COR-L47 (cell line): Measurements from ENCODE around the gene NSG2.

Source experiments
- DNase-seq: peaks from one replicate; lab custom pipeline; 2025; lab: John Stamatoyannopoulos, UW

NSG2 gene

DNA sequence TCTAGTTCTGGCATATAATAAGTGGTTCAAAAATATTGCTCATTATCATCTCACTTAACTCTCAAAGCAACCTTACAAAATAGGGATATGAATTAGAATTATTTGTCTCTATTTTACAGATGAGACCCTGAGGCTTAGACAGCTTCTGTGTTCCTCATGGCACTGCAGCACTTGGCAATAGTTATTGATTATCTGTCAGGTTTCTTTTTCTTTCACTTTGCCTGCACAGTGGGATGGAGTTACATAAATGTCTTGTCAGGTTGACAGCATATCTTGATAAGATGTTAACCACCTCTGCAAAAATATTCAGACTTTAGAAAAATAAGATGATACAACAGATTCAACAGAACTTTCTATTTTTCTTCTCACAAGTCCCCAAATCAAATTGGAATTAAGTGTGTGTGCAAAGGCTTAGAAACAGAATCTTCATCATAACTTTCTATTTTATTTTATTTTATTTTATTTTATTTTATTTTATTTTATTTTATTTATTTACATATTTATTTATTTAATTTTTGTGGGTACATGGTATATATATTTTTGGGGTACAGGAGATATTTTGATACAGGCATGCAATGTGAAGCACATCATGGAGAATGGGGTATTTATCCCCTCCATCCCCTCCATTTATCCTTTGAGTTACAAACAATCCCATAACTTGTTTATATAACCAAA is 17.7 kb downstream of the NSG2 start:
- no peak for DNase-seq

DNA sequence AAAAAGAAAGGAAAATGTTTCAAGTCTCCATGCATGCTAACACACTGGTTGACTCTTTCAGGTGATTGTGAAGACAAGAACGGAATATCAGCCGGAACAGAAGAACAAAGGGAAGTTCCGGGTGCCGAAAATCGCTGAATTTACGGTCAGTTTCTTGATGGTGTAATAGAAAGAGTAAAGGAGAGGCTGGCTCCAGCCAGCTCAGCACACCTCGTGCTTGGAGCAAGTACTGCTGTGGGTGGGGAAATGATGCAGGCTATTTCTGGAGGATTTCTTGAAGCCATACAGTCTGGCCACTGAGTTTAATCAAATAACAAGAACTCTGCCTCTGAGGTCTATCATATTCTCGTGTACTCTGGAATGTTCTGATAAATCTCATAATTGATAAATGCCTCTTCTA is 18.7 kb downstream of the NSG2 start:
- DNase-seq = no peak

DNA sequence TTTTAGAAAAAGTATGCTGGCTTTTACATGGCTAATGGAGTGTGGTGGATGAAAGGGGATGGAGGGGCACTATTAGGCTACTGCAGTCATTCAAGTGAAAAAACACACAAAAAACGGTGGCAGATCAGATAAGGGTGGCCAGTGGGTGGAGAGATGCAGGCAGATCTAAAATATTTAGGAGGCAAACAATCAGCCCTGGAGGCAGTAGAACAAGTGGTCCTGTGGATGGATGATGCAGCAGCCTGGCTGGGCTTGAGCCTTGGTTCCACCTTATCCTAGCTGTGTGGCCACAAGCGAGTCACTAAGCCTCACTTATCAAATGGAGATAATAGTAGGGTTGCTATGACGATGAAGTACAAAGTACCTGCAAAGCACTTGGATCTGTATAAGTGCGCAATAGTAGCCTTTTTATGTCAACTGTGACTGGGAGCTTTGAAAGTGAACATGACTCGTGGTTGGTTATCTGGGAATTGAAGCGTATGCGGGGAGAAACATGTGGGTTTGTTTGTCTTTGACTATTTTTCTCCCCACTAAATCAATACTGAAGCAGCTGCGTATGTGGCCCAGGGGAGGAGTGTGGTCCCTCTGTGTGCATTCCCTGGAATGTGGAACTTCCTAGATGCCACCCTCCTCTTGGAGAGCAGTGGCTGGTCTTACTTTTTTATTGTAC is 20.2 kb downstream of the NSG2 start:
- DNase-seq = no peak

DNA sequence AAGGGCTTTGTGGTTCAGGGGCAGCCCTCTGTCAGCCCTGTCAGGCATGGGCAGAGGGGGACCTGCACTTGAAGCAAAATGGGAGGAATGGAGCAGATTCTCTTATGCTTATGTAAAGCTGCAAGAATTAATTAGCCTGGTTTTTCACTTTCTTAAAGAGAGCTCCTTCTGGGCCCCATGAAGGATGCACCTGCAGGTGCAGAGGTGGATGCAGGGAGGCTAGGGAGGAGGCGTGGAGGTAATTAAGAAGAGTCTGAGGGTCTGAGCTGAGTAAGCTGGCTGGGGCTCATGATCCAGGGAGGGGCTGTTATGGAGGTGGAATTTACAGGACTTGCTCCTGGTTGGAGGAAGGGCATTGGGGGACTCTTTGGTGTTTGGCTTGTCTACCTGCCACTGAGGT is 22.0 kb downstream of the NSG2 start:
- no peak for DNase-seq

DNA sequence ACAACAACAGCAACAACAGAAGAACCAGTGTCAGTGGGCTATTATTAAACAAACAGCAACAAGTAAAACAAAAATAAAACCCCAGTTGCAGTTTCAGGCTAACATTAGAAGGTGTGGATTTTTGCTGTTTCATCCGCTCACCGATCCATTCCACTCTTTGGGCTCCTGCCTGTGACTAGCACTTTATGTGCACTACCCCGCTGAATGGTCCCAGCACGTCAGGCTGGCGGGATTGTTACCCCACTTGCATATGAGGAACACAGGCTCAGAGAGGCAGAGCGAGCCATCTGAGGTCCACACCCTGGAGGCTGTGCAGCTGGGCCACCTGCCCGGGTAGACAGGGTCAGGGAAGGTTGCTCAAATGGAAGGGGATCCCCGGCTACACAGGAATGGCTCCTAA is 26.0 kb downstream of the NSG2 start:
- DNase-seq = no peak

DNA sequence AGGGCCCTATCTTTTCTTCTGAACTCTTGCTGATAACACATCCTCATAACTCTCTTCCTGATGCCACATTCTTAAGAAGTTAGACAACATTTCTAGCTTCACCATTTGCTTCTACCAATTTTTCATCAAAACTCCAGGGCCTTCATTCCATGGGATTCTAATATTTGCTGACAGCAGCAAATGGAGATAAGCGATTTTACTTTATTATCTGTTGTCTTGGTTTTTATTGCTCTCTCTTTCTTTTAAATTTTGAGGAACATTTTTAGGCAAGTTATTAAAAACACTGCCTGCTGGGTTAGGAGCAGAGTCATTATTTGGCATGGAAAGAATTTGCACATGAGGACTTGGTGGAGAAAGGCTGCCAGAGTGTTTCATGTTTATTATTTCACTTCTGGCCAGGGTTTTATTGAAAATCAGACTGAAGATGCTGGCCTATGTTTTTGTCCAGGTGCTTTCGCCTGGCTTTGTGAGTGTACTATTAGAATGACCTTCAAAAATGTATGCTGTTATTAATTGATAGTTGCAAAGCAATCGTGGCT is 27.7 kb downstream of the NSG2 start:
- no peak for DNase-seq

DNA sequence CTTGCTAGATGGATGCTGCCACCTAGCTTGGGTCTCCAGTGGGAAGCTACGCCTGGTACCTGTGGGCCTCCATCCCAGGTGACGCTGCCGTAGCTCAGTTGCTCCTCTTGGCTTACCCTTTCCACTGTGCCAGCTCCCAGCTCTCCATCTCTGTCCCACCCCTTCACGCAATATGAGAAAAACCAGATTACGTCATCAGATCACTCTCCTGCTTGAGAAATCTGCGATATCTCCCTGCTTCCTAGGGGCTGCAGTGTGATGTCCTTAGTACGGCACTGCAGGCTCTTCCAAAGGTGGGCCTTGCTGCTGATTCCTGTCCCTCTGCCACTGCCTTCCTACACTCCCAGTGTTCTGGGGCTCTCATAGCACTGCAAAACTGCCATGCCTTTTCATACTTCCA is 28.9 kb downstream of the NSG2 start:
- no peak for DNase-seq

DNA sequence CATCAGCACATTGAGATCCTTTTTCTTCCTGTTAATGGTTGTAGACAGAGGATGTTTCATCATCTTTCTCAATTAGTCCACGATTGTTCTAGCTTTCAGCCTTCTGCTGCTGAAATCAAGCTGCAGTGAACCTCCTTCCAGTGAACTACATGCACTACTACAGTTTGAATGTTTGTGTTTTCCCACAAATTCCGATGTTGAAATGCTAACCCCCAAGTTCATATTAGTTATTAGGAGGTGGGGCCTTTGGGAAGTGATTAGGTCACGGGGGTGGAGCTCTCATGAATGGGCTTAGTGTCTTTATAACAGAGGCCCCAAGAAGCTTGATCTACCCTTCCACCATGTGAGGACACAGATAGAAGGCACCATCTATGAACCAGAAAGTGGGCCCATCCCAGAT is 32.9 kb downstream of the NSG2 start:
- DNase-seq = no peak

DNA sequence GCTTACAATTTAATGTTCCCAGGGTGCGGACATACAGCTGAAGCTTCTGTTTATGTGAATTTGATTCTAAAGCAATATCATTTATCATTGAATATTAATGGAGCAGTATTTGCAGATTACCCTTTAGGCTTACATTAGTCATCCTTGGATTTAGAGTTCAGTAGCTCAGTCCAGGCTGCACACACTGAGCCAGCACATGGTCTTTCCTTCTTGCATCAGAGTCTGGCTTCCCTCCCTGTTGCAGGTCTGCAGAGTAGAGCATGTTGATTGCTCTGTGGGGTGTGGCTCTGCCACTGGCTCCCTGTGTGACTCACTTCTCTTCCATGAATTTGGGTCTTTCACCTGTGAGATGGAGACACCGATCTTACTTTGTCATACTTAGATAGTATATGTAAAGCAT is 36.8 kb downstream of the NSG2 start:
- DNase-seq = peak; percentile 4

DNA sequence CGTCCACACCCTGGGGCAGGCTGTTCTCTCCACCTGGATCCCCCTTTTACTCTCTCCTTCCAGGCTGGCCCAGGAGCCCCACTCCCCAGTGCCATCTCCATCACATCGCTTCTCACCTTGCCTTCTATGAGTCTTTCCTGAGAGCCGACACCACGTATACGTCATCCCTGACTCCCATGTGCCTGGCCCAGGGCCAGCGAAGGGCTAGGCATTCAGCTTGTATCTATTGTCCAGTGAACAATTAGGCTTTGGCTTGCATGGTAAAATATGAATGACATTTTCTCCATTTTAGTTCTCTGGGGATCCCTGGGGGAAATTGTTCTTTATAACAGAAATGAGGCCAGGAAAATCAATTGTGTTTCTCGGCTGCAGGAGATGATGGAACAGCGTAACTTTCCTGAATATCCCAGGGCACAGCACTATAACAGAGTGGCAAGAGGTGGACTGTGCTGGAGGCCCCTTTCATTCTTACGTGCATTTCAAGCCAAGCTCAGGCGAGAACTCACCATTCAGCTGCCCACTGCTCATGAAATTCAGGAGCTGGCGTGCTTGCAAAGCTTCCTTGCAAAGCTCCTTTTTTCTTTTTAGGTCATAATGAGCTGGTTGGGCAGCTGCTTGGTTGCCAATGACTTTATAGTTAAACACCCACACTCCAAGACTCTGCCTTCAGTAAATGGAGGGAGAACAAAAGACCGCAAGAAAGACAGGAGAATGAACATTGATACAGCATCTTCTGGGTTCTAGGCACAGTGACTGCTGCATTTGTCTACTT is 37.7 kb downstream of the NSG2 start:
- peak; percentile 91 for DNase-seq

DNA sequence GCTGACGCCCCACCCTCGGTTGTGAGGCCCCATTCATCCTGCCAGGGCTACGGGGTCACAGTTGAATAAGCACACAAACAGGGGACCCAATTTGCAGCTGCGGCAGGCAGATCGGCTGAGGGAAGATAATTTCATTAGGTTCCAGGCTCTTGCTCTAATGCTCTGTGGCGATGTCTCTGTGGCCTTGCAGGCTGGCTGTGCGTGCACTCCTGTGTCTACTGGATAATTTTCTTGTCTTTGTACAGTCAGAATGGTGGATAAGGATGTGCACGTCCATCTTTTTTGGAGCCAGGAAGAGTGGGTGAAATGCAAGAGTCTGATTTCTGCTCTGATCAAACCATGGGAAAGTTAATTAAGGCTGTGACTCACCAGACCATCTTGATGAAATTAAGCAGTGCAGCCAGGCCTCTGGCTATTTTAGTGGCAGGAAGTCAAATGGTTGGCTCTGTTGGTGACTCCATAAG is 39.2 kb downstream of the NSG2 start:
- no peak for DNase-seq

DNA sequence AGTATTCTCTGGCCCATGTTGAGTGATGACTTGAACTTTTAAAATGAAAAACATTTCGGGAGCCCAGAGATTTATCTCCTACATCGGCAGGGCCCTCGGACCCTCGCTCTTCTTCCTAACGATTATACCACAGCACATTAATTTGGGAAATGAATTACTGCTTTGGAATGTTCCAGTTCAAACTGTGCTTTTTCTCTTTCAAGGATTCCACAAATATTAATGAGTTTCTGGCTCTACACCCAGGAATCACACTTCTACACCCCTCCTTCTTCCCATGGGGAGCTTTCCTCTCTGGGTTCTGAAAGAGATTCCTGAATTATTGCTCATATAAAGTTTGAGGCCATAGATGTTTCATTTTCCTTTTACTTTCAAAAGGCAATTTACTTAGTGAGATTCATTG is 41.2 kb downstream of the NSG2 start:
- DNase-seq = no peak

DNA sequence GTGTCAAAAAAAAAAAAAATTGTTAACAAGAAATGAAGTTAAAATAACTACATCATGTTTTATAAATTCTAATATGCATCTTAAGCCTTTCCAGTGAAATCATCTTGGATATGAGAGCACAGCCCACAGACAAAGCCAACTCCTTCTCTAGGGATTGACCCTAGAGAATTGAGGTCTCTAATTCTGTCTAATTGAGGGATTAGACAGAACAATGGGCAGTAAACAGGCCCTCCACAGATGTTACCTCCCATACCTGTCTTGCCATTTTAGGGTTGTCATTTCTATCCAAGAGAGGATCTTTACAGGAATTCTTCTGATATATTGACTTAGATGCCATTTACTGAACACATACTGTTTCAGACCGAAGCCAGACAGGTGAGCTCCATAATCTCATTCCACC is 42.3 kb downstream of the NSG2 start:
- no peak for DNase-seq

DNA sequence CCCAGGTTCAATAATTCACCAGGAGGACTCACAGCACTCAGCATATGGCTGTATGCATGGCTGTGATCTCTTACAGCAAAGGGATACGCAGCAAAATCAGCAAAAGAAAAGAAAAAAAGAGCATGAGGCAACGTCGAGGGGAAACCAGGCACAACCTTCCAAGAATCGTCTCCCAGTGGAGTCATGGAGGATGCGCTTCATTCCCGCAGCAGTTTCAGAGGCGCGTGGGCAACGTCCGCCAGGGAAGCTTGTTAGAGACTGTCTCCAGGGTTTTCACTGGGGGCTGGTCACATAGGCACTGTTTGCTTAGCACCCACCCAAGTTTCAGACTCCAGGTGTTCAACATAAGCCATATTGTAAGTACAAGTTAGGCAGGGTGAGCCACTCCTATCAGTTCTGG is 44.6 kb downstream of the NSG2 start:
- DNase-seq = no peak

DNA sequence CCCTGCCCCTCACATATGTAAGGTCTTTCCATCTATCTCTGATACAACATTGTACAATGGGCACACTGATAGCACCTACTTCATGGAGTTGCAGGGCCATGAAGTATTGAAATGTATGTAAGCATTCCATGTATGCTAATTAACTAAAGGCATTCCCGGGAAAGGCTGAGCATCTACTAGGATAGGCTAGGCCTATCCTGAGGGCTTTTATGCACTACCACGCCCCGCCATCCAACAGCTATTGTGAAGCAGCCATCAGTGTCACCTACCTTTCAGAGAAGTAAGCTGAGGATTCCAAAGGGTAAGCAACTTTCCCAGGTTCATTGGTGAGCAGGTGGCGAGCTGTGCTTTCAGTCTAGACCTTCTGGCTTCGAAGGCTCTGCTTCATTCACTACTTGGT is 47.6 kb downstream of the NSG2 start:
- no peak for DNase-seq

DNA sequence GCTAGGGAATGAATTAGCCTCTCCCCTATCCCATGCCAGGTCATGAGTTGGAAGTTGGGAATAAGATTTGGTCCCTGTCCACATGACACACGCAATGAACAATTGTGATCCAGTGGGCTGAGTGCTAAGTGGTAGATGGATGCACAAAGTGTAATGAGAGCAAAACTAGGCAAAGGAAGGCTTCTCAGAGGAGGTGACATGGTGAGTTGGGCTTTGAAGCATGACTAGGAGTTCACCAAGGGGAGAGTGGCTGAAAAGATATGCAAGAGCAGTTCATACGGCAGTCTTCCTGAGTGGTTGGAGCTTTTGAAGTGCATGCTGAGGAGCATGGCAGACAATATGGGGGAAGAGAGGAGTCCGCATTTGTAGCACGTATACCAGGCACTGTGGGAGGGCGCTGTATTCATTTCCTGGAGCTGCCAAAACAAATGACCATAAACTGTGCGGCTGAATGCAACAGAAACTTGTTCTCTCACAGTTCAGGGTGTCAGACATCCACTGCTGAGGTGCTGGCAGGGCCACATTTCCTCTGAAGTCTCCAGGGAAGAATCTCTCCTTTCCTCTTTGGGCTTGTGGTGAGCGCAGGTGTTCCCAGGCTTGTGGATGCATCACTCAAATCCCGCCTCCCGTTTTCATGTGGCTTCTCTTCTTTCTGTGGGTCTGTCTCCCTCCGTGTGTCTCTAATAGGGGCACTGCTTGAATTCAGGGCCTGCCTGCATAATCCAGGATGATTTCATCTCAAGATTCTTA is 49.5 kb downstream of the NSG2 start:
- DNase-seq = no peak

DNA sequence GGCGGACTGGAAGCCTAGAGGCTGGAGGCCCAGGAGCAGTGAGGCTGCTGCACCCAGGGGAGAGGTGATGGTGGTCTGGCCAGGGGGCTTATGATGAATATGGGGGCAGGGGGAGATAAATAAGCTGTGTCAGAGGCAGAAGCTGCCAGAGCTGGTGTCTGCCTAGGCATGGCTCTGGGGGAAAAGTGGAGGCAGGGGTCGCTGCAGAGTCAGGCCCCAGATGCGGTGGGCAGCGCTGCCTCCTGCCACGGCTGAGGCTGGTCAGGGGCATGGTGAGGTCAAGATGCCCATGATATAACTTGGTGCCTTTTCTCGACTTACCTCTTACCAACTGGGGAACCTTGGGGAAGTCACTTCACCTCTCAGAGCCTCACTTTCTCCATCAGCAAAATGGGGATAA is 51.1 kb downstream of the NSG2 start:
- DNase-seq = no peak

DNA sequence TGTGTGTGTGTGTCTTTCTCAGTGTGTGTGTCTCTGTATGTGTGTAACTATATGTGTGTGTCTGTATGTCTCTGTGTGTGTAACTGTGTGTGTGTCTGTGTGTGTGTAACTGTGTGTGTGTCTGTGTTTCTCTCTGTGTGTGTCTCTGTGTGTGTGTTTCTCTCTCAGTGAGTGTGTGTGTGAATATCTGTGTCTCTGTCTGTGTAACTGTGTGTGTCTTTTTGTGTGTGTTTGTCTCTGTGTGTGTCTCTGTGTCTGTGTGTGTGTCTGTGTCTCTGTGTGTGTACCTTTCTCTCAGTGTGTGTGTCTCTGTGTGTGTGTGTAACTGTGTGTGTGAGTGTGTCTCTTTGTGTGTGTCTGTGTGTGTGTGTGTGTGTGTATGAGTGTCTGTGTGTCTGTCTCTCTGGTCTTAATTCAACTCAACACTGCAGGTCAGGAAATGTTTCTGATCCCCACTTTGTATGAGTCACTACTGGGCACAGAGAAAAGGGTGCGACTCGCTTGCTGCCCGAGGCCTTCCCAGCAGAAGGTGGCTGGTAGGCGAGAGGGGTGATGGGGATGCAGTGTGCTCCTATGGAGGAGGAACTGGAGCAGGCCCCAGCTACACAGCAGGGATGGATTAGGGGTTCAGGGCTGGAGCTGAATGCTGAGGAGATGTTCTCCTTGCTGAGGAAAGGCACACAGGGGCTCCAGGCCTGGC is 52.1 kb downstream of the NSG2 start:
- no peak for DNase-seq

DNA sequence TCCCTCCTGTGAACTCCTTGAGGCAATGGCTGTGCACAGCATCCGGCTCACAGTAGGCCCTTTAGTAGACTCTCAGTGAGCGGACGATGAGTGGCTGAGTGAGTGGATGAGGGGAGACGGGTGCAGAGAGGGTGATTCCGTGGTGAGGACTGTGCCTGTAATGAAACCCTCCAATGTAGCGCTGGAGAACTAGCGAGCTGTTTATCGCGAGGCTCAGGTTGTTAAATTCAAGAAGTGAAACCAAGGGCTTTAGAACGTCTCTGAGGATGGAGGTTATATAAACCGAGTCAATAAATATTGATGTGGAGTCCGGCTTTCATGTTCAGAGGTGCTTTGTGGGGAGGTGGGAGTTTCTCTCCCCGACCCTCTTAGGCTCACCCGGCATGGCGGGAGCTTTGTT is 53.2 kb downstream of the NSG2 start:
- DNase-seq = no peak

DNA sequence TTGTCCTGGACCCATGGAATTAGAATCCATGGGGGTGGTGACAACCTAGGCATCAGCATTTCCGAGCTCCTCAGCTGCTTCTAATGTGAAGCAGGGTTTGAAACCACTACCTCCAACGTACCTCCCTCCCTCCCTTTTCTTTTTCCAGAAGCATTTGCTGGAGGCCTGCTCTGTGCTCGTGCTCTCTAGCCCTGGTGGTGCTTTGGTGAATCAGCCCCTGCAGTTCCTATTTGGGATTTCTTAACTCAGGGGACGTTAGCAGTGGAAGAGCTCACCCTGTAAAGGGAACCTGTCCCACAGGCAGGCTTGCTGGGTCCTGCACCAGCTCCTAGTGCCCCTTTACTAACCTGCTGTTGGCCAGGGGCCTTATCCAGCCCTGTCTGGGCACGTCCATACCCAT is 55.0 kb downstream of the NSG2 start:
- no peak for DNase-seq

DNA sequence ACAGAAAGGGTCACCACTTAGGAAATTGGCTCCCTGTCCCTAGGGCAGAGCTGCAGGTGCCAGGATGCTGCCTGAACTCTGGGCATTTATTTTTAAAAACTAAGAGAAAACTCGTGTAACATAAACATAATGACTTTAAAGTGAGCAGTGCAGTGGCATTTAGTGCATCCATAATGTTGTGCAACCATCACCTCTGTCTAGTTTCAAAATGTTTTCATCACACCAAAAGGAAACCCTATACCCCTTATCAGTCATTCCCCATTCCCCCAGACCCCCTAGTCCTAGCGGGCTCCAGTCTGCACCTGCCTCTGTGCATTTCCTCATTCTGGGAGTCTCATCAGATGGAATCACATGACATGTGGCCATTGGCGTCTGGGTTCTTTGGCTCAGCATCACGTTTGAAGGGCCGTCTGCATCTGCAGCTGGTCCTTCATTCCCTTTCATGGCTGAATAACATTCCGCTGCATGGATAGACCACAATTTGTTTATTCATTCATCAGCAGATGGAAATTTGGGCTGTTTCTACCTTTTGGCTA is 55.8 kb downstream of the NSG2 start:
- no peak for DNase-seq
